GM21825 (cell line): ENCODE data around the gene DAZL.

ENCODE experiments used
- ATAC-seq: cut with Tn5 transposase; IDR thresholded peaks from one replicate; pipeline ENCODE4 v1.9.1; 2021; ENCODE audit warnings: mild to moderate bottlenecking, moderate library complexity; ENCODE audit not compliant: unreplicated experiment

Gene DAZL

GRCh38 chr3:16546186-16547010 lies 58.8 kb downstream of the DAZL start:
- ATAC-seq, result no peak

- ATAC-seq, result no peak
Observed at GRCh38 chr3:16545413-16546185, 59.6 kb downstream of the DAZL start.

GRCh38 chr3:16543242-16543864 lies 61.9 kb downstream of the DAZL start:
- ATAC-seq, result no peak

- no peak for ATAC-seq
Observed at GRCh38 chr3:16538507-16538906, 66.7 kb downstream of the DAZL start.

GRCh38 chr3:16536996-16537395 lies 68.2 kb downstream of the DAZL start:
- no peak for ATAC-seq
